GM19463 (cell line): ENCODE data around the gene MITD1.
"Not testable (repeated sequence)": the region's sequence is repeated elsewhere in the genome, so short reads cannot be mapped to it uniquely, and the experiment has no call there.

Experiments
- ATAC-seq: cut with Tn5 transposase; IDR thresholded peaks from one replicate; pipeline ENCODE4 v1.9.1; 2021; ENCODE audit warnings: mild to moderate bottlenecking, moderate library complexity; ENCODE audit not compliant: unreplicated experiment

Gene MITD1

GRCh38 chr2:99180755-99181623 lies at the start of gene MITD1, which contains the start of gene MRPL30:
Gene MITD1, minus strand, starts transcription at chr2:99181058. Its CDS starts 77 bp downstream, at chr2:99180981.
Gene MRPL30, plus strand, starts transcription at chr2:99181184. Its CDS starts 5,020 bp downstream, at chr2:99186204.
- peak; percentile 89 for ATAC-seq

- no peak for ATAC-seq
Measured at GRCh38 chr2:99217929-99218501, 37.2 kb upstream of the MITD1 start.

- no peak for ATAC-seq
Measured at GRCh38 chr2:99216096-99216495, 35.2 kb upstream of the MITD1 start.

GRCh38 chr2:99205491-99205890 lies 24.6 kb upstream of the MITD1 start:
- no peak for ATAC-seq

- ATAC-seq = no peak
Measured at GRCh38 chr2:99201959-99202678, 21.3 kb upstream of the MITD1 start.

- ATAC-seq = no peak
Measured at GRCh38 chr2:99200076-99200800, 19.4 kb upstream of the MITD1 start.

- ATAC-seq = no peak
Measured at GRCh38 chr2:99198103-99198841, 17.4 kb upstream of the MITD1 start.

- not testable (repeated sequence) for ATAC-seq
Measured at GRCh38 chr2:99192364-99192763, 11.5 kb upstream of the MITD1 start.

GRCh38 chr2:99190548-99190947 lies 9.7 kb upstream of the MITD1 start:
- ATAC-seq = no peak

GRCh38 chr2:99188357-99188756 lies 7.5 kb upstream of the MITD1 start:
- ATAC-seq = no peak

- ATAC-seq = no peak
Measured at GRCh38 chr2:99187011-99187410, 6.2 kb upstream of the MITD1 start.

- no peak for ATAC-seq
Measured at GRCh38 chr2:99184811-99185210, 4.0 kb upstream of the MITD1 start.

- no peak for ATAC-seq
Measured at GRCh38 chr2:99183025-99183424, 2.2 kb upstream of the MITD1 start.

- no peak for ATAC-seq
Measured at GRCh38 chr2:99181624-99182000, 754 bp upstream of the MITD1 start.

GRCh38 chr2:99171377-99172140 lies 9.3 kb downstream of the MITD1 start:
- ATAC-seq = no peak

- ATAC-seq = no peak
Measured at GRCh38 chr2:99169534-99169933, 11.3 kb downstream of the MITD1 start.

GRCh38 chr2:99166218-99166617 lies 14.6 kb downstream of the MITD1 start:
- ATAC-seq = no peak

- ATAC-seq = no peak
Measured at GRCh38 chr2:99159594-99159993, 21.3 kb downstream of the MITD1 start.

- no peak for ATAC-seq
Measured at GRCh38 chr2:99158599-99158998, 22.3 kb downstream of the MITD1 start.

GRCh38 chr2:99156891-99157290 lies 24.0 kb downstream of the MITD1 start:
- ATAC-seq = no peak
